ENCODE measurements around the gene CREB5.

The CREB5 gene

DNA sequence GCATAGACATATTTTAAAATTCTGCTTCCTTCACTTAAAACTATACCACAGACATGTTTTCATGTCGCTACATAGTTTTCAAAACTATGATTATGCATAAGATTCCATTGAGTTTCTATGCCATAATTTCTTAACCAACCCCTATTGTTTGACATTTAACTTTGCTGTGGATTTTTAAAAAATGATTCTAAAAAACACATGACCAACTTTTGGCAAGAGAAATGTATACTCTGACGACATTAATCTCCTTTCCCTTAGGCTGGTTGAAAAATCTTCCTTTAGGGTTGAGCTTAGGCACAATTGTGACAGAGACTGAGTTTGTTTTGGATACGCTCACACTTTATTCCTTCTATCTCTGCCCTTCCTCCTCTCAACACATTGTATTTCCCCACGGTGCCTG, 14.9 kb downstream of the CREB5 start:
- Mint-ChIP-seq H3K36me3 (ENCODE audit: insufficient read depth) (no peaks in the 10 kb centered on the region), H3K27me3 (peaks cover 39% of the 10 kb centered on the region), H3K27ac (ENCODE audit: low read depth) (no peak overlapping the region), H3K4me3 (no peak overlapping the region), H3K4me1 (no peaks in the 10 kb centered on the region), H3K9me3 (no peaks in the 10 kb centered on the region)
- no peak for DNase-seq (ENCODE audit: low spot score in 2 of 2)
- ATAC-seq (replicated peaks; ENCODE audit: extremely low read depth, poor library complexity, severe bottlenecking), result no peak

DNA sequence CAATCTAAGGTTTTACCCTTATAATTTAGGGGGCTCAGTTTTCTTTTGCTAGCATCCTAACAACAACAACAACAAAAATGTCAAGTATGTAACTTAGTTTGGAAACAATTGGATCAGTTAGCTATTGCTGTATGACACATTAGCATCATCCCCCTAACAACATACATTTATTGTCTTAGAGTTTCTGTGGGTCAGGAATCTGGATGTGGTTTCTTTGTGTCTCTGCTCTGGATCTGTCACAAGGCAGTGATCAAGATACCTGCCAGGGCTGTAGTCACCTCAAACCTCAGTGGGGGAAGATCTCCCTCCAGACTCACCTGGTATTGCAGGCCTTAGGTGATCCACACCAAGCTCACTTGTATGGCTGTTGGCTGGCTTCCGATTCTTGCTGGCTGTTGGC, 18.3 kb downstream of the CREB5 start:
- H3K4me3 Mint-ChIP-seq, result no peak overlapping the region
- H3K27ac Mint-ChIP-seq (ENCODE audit: low read depth), result no peak overlapping the region
- H3K9me3 Mint-ChIP-seq, result no peaks in the 10 kb centered on the region
- no peaks in the 10 kb centered on the region for H3K36me3 Mint-ChIP-seq (ENCODE audit: insufficient read depth)
- no peaks in the 10 kb centered on the region for H3K4me1 Mint-ChIP-seq
- DNase-seq (ENCODE audit: low spot score in 2 of 2) (no peak), ATAC-seq (replicated peaks; ENCODE audit: extremely low read depth, poor library complexity, severe bottlenecking) (no peak)
- peaks cover 37% of the 10 kb centered on the region for H3K27me3 Mint-ChIP-seq

DNA sequence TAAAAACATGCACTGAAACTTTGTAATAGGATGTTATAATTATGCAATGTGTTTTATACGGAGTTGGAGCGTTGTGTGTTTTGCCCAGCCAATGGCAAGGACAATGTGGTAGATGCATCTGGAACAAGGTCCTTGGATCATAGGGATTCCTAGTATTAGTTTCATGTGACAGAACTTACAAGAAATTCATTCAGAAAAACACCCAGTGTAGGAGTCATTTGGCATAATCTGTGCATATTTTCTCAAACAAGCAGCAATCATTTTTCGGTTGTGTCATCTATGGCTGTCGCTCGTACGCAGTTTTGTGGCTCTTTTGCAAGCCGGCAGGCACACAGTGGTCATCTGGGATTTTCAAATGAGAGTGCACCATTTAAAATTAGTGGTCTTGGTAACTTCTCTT, 19.8 kb downstream of the CREB5 start:
- no peak for DNase-seq (ENCODE audit: low spot score in 2 of 2)
- Mint-ChIP-seq H3K36me3 (ENCODE audit: insufficient read depth) (no peaks in the 10 kb centered on the region), H3K4me1 (no peaks in the 10 kb centered on the region), H3K27ac (ENCODE audit: low read depth) (no peak overlapping the region), H3K4me3 (no peak overlapping the region), H3K9me3 (no peaks in the 10 kb centered on the region), H3K27me3 (peaks cover 52% of the 10 kb centered on the region)
- ATAC-seq (replicated peaks; ENCODE audit: extremely low read depth, poor library complexity, severe bottlenecking), result no peak

DNA sequence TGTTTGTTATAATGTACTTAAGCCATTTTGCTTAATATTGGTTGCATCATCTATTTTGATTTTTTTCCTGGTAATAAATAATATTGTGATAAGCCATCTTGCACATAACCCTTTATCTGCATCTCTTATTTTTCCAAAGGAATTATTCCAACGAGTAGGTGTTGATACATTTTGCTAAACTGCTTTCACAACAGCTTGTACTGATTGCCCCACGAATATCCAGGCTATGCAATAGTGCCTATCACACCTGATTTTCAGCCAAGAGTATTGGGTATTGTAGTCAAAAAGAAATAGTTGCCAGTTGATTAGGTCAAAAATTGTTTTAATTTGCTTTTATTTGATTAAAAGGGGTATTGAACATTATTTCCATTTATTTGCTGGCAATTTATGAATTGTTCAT, 20.7 kb downstream of the CREB5 start:
- no peaks in the 10 kb centered on the region for H3K4me1 Mint-ChIP-seq
- no peaks in the 10 kb centered on the region for H3K9me3 Mint-ChIP-seq
- DNase-seq (ENCODE audit: low spot score in 2 of 2) (no peak), ATAC-seq (replicated peaks; ENCODE audit: extremely low read depth, poor library complexity, severe bottlenecking) (no peak)
- H3K27ac Mint-ChIP-seq (ENCODE audit: low read depth), result no peak overlapping the region
- H3K27me3 Mint-ChIP-seq, result peaks cover 53% of the 10 kb centered on the region
- H3K36me3 Mint-ChIP-seq (ENCODE audit: insufficient read depth), result no peaks in the 10 kb centered on the region
- no peak overlapping the region for H3K4me3 Mint-ChIP-seq

DNA sequence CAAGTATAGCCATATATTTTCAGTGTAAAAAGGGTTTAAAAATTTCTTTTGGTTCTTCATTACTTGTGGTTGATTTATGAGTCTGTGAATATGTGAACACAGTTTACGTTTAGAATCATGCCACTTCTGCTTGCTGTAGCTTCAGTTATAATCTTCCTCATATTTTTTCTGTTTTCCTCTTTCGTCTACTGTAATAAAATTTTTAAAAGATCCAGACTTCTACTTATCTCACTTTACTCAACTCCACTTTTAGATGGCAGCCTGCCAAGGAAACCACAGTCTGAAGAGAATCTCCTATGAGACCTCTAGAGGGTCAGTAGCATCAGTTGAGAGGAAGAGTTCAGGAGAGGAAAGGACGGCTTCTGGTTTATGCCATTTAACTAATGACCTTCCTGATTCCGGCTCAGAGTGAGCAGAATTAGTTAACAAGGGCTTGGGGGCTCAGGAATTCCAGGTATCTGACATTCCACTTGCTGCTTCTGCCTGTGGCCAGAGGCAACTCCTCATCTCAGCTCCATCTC, 21.4 kb downstream of the CREB5 start:
- ATAC-seq (replicated peaks; ENCODE audit: extremely low read depth, poor library complexity, severe bottlenecking) (no peak), DNase-seq (ENCODE audit: low spot score in 2 of 2) (no peak)

DNA sequence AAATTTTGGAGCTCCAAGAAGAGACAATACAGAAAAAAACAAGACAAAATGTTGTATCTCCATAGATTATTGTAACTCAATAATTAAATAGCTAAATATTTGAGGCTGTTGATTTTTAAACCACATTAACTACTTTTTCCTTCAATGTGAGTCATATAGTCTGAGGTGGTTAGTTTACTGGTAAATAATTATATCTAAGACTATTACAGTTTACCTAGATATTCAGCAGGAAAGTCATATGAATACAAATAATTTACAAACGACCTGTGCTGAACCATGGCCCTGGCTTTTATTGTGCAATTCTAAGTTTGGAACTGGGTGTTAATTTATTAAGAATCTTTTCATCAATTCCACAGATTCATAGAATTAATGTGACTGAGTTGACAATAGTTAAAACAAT, 22.2 kb downstream of the CREB5 start:
- H3K27ac Mint-ChIP-seq (ENCODE audit: low read depth), result no peak overlapping the region
- no peak overlapping the region for H3K4me3 Mint-ChIP-seq

More for the DNA sequence above, 21.4 kb downstream of the CREB5 start:
- Mint-ChIP-seq H3K4me1 (no peaks in the 10 kb centered on the region), H3K9me3 (no peaks in the 10 kb centered on the region), H3K27ac (ENCODE audit: low read depth) (no peak overlapping the region), H3K27me3 (peaks cover 53% of the 10 kb centered on the region), H3K36me3 (ENCODE audit: insufficient read depth) (no peaks in the 10 kb centered on the region), H3K4me3 (no peak overlapping the region)

DNA sequence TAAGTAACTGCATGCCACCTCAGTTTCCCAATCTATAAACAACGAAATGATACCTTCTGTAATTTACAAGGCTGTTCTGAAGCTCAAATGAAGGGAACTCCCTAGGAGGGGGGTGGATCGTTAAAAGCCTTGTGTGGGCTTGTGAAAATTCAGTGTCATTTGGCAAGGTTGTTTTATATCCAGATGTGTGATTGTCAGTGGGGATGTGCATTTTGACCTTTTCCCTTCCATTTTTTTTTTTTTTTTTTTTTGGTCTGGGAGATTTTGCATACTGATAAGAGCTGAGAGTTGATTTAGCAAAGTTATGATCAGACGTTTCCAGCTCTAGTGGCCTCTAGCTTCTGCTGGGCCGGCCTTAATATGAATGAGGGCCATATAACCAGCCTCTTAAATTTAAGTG, 22.8 kb downstream of the CREB5 start:
- Mint-ChIP-seq H3K27ac (ENCODE audit: low read depth) (no peak overlapping the region), H3K4me3 (no peak overlapping the region), H3K36me3 (ENCODE audit: insufficient read depth) (no peaks in the 10 kb centered on the region), H3K4me1 (no peaks in the 10 kb centered on the region), H3K27me3 (peaks cover 64% of the 10 kb centered on the region), H3K9me3 (no peaks in the 10 kb centered on the region)
- ATAC-seq (replicated peaks; ENCODE audit: extremely low read depth, poor library complexity, severe bottlenecking), result no peak
- DNase-seq (ENCODE audit: low spot score in 2 of 2), result no peak

More for the DNA sequence above, 22.2 kb downstream of the CREB5 start:
- H3K9me3 Mint-ChIP-seq, result no peaks in the 10 kb centered on the region
- no peaks in the 10 kb centered on the region for H3K36me3 Mint-ChIP-seq (ENCODE audit: insufficient read depth)
- peaks cover 59% of the 10 kb centered on the region for H3K27me3 Mint-ChIP-seq
- no peak for ATAC-seq (replicated peaks; ENCODE audit: extremely low read depth, poor library complexity, severe bottlenecking)
- no peak for DNase-seq (ENCODE audit: low spot score in 2 of 2)
- no peaks in the 10 kb centered on the region for H3K4me1 Mint-ChIP-seq

DNA sequence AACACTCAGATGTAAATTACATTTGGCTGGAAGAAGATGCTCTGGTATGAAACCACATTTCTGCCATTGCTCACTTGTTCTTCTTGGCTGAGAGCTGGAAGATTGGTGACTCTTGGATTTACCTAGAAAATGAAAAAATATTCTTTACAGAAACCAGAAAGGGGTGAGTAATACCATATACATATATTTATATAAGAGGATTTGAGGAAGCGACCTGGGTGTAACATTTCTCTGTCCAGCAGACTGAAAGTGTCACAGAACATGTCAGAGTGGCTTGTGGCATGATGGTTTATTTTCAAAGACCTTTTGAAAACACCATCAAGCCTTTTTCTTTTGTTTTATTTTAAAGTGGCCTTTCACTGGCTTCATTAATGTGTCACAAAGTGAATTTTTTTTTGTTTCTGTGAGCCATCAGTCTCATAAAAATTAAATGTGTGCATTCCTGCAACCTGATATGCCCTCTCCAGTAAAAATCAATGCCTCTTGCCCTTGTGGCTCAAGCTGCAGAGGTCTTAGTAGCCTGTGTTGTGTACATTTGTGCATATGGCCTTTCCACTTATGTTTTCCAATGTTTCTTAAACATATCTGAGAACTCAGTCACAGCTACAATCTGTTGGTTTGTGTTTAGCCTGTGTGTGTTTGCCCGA, 23.5 kb downstream of the CREB5 start:
- ATAC-seq (replicated peaks; ENCODE audit: extremely low read depth, poor library complexity, severe bottlenecking), result no peak
- Mint-ChIP-seq H3K9me3 (no peaks in the 10 kb centered on the region), H3K27ac (ENCODE audit: low read depth) (no peak overlapping the region), H3K36me3 (ENCODE audit: insufficient read depth) (no peaks in the 10 kb centered on the region), H3K4me3 (no peak overlapping the region), H3K4me1 (no peaks in the 10 kb centered on the region), H3K27me3 (peaks cover 71% of the 10 kb centered on the region)
- no peak for DNase-seq (ENCODE audit: low spot score in 2 of 2)

DNA sequence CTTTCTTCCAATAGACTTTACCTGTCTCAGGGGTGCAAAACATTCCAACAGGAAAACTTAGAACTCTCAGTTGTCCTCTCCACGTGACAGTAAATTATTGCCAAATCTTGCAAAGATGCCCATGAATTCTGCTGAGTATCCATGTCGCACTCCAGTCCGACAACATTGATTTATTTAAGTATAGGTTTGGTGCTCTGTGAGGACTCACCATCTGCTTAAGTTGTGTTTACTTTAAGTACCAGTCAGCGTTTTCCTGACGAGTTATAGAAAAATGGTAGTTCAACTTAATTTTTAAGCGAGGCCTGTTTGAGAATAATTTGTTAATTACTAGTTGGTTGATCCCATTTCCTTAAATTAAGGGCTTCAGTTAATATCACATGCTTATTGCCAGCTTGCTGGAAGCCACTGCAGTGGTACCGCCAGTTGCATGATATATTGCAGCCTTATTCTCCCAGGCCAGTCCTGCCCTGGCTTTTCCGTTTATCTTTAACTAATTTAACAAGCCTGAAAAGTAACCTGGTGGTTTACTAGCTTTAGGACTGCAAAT, 27.8 kb downstream of the CREB5 start:
- H3K4me3 Mint-ChIP-seq, result no peak overlapping the region
- H3K9me3 Mint-ChIP-seq, result no peaks in the 10 kb centered on the region

DNA sequence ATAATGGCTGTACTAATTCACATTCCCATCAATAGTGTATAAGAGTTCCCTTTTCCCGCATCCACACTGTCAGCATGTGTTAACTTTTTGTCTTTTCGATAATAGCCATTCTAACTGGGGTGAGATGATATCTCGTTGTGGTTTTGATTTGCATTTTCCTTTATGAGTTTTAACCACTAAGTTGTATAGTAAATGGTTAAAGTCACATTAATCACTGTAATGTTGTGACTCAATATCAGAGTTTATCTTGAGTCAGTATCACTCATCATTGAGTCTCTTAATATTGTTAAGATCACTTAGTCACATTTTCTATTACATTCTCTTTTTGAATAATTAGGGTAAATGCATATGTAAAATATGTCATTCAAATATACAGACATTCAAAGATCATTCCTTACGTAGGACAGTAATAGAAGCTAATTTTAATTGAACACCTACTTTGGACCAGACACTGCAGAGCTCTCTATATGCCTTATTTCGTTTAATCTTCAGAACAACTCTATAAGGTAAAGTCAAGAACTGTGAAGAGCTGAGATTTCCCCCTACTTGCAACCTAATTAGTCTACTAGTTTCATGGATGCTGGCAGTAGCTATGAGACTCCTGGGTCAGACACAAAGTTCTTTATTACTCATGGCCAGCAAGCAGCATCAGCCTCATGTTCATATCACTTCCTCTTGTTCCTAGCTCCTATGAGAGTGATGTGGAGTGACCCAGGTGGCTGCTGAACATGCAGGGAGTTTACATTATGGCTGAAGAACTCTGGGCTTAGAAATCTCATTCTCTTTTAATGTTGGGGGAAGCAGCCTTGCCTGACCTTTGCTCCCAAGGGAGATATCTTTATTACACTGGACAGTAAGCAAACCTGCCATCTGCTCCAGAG, 30.5 kb downstream of the CREB5 start:
- H3K27ac Mint-ChIP-seq (ENCODE audit: low read depth), result no peak overlapping the region
- no peaks in the 10 kb centered on the region for H3K9me3 Mint-ChIP-seq
- ATAC-seq (replicated peaks; ENCODE audit: extremely low read depth, poor library complexity, severe bottlenecking) (no peak), DNase-seq (ENCODE audit: low spot score in 2 of 2) (no peak)
- H3K27me3 Mint-ChIP-seq, result peaks cover 68% of the 10 kb centered on the region
- no peak overlapping the region for H3K4me3 Mint-ChIP-seq
- H3K4me1 Mint-ChIP-seq, result no peaks in the 10 kb centered on the region
- no peaks in the 10 kb centered on the region for H3K36me3 Mint-ChIP-seq (ENCODE audit: insufficient read depth)

More for the DNA sequence above, 27.8 kb downstream of the CREB5 start:
- no peak for ATAC-seq (replicated peaks; ENCODE audit: extremely low read depth, poor library complexity, severe bottlenecking)
- H3K36me3 Mint-ChIP-seq (ENCODE audit: insufficient read depth), result no peaks in the 10 kb centered on the region
- no peak for DNase-seq (ENCODE audit: low spot score in 2 of 2)
- no peaks in the 10 kb centered on the region for H3K4me1 Mint-ChIP-seq
- peaks cover 89% of the 10 kb centered on the region for H3K27me3 Mint-ChIP-seq
- no peak overlapping the region for H3K27ac Mint-ChIP-seq (ENCODE audit: low read depth)

DNA sequence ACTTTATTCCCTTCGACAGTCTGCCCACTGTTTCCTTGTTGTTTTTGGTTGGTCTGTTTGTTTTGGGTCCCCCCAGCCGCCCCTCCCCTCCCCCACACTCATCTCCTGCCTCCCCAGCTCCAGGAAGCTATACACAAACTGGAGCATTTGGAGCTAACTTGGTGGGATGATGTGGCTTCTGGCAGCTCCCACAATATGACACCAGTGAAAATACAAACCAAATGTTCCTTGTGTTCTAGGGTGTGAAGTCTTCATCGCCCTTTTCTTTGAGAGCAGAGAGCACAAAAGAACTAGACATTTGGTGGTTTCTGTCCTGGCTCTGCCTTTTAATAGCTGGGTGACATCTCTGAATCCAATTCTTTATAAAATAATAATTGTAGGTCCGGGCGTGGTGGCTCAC, 33.8 kb downstream of the CREB5 start:
- Mint-ChIP-seq H3K4me1 (no peaks in the 10 kb centered on the region), H3K4me3 (no peak overlapping the region), H3K36me3 (ENCODE audit: insufficient read depth) (no peaks in the 10 kb centered on the region), H3K27me3 (peaks cover 54% of the 10 kb centered on the region), H3K27ac (ENCODE audit: low read depth) (no peak overlapping the region), H3K9me3 (no peaks in the 10 kb centered on the region)
- DNase-seq (ENCODE audit: low spot score in 2 of 2) (no peak), ATAC-seq (replicated peaks; ENCODE audit: extremely low read depth, poor library complexity, severe bottlenecking) (no peak)

DNA sequence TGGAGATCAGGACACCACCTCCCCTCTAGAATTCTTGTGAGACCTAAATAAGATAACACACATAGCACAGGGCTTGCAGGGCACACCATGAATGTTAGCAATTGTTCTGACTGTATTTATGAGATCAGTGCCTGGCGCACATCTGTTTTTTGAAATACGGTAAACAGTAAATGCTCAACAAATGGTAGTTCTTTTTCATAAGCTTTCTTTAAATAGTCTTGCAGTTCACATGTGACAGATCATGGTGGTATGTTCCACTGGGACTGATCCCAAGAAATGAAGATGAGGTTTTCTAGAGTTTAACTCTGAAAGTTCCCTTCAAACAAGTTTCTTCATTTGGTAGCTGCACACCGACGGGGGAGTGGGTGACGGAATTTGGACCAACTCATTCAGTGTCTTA, 34.8 kb downstream of the CREB5 start:
- no peak for ATAC-seq (replicated peaks; ENCODE audit: extremely low read depth, poor library complexity, severe bottlenecking)
- Mint-ChIP-seq H3K36me3 (ENCODE audit: insufficient read depth) (no peaks in the 10 kb centered on the region), H3K4me1 (no peaks in the 10 kb centered on the region), H3K27me3 (peaks cover 49% of the 10 kb centered on the region), H3K27ac (ENCODE audit: low read depth) (no peak overlapping the region), H3K9me3 (no peaks in the 10 kb centered on the region), H3K4me3 (no peak overlapping the region)
- DNase-seq (ENCODE audit: low spot score in 2 of 2), result no peak

DNA sequence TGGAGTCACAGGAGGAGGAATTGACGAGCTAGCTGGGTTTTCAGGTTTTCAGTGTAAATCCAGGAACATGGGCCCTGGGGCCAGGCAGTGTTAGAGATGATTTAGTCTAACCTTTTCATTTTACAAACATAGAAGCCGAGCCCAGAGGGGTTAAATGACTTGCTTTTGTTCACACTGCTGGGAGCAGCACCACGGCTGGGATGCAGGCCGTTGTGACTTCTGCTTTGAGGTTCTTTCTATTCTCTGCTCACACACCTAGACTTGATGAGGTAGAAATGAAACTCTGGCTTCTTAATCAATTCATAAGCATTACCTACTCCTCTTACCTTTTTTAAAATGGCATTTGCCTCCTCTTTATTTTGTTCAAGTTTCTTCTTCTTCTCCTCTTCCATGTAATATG, 36.4 kb downstream of the CREB5 start:
- no peak overlapping the region for H3K4me3 Mint-ChIP-seq
- no peak for DNase-seq (ENCODE audit: low spot score in 2 of 2)
- no peaks in the 10 kb centered on the region for H3K9me3 Mint-ChIP-seq
- H3K27me3 Mint-ChIP-seq, result peaks cover 33% of the 10 kb centered on the region
- ATAC-seq (replicated peaks; ENCODE audit: extremely low read depth, poor library complexity, severe bottlenecking), result no peak
- no peak overlapping the region for H3K27ac Mint-ChIP-seq (ENCODE audit: low read depth)
- no peaks in the 10 kb centered on the region for H3K36me3 Mint-ChIP-seq (ENCODE audit: insufficient read depth)
- no peaks in the 10 kb centered on the region for H3K4me1 Mint-ChIP-seq

Measured in central memory CD8-positive, alpha-beta T cell (primary cell).